ENCODE results near the gene OGFRL1.

OGFRL1 gene

DNA sequence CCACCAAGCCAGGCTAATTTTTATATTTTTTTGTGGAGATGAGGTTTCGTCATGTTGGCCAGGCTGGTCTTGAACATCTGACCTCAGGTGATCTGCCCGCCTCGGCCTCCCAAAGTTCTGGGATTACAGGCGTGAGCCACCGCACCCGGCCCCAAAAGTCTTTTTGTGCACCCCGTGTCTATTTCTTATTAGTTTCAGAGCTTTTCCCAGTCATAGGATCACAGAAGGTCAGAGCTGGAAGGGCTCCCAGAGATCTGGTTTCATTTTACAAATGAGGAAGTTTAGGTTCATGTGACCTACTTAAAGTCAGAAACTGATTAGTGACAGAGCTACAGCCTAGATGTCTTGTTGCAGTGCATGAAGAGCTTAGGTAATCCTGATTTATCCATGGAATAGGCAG lies 1.6 kb upstream of the OGFRL1 start:
- H3F3A ChIP-seq (ENCODE audit: control insufficient read depth, insufficient read depth), result peaks cover 13% of the 10 kb centered on the region
- peak overlapping the region; percentile 84 for H3K27ac ChIP-seq (ENCODE audit: low read depth, low read length)
- no peaks in the 10 kb centered on the region for H3K9me3 ChIP-seq (ENCODE audit: control insufficient read depth, insufficient read depth, low read length)
- peaks cover 30% of the 10 kb centered on the region for H3K79me2 ChIP-seq (ENCODE audit: control insufficient read depth, low read length)
- no peaks in the 10 kb centered on the region for H3K9me2 ChIP-seq (replicated peaks; ENCODE audit: control insufficient read depth, low read length)
- TF ChIP-seq EZH2phosphoT487 (IDR thresholded peaks at IDR 0.05; ENCODE audit: borderline replicate concordance, low read length), result no peak
- TF ChIP-seq, protein P1, sequence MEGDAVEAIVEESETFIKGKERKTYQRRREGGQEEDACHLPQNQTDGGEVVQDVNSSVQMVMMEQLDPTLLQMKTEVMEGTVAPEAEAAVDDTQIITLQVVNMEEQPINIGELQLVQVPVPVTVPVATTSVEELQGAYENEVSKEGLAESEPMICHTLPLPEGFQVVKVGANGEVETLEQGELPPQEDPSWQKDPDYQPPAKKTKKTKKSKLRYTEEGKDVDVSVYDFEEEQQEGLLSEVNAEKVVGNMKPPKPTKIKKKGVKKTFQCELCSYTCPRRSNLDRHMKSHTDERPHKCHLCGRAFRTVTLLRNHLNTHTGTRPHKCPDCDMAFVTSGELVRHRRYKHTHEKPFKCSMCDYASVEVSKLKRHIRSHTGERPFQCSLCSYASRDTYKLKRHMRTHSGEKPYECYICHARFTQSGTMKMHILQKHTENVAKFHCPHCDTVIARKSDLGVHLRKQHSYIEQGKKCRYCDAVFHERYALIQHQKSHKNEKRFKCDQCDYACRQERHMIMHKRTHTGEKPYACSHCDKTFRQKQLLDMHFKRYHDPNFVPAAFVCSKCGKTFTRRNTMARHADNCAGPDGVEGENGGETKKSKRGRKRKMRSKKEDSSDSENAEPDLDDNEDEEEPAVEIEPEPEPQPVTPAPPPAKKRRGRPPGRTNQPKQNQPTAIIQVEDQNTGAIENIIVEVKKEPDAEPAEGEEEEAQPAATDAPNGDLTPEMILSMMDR (IDR thresholded peaks at IDR 0.05; ENCODE audit: low read depth, low read length, poor library complexity, severe bottlenecking), result no peak
- peak overlapping the region; percentile 82 for H3K4me3 ChIP-seq (ENCODE audit: low read length)
- H3K4me2 ChIP-seq (ENCODE audit: low read length), result peak overlapping the region; percentile 80
- peaks cover 50% of the 10 kb centered on the region for H3K4me1 ChIP-seq (ENCODE audit: control insufficient read depth, low read length)
- peaks cover 6% of the 10 kb centered on the region; the same call in 1 of the 2 replicates for H4K20me1 ChIP-seq (ENCODE audit: control insufficient read depth, insufficient read depth, low read depth, low read length)
- H3K27me3 ChIP-seq (ENCODE audit: control insufficient read depth, low read length), result no peaks in the 10 kb centered on the region
- peaks cover 20% of the 10 kb centered on the region for H3K36me3 ChIP-seq (ENCODE audit: control insufficient read depth, low read length)

DNA sequence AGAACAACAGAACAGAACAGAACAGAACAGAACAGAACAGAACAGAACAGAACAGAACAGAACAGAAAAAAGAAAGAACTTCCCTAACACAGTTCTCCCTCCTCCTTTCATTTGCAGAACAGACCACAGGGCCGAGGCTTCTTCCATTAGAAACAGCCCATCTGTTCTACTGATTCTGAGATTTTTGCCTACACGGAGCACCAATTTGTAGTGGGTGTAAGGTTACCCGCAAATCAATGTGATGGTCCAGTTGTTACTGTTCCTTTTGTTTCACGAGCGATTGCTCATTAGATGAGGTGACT lies 734 bp upstream of the OGFRL1 start:
- H3K4me1 ChIP-seq (ENCODE audit: control insufficient read depth, low read length), result peaks cover 52% of the 10 kb centered on the region
- peaks cover 38% of the 10 kb centered on the region for H3K79me2 ChIP-seq (ENCODE audit: control insufficient read depth, low read length)
- H3K9me3 ChIP-seq (ENCODE audit: control insufficient read depth, insufficient read depth, low read length), result no peaks in the 10 kb centered on the region
- peaks cover 24% of the 10 kb centered on the region for H3K36me3 ChIP-seq (ENCODE audit: control insufficient read depth, low read length)
- H3K4me3 ChIP-seq (ENCODE audit: low read length), result peak overlapping the region; percentile 82
- H4K20me1 ChIP-seq (ENCODE audit: control insufficient read depth, insufficient read depth, low read depth, low read length), result peaks cover 6% of the 10 kb centered on the region; the same call in 1 of the 2 replicates
- peak overlapping the region; percentile 84 for H3K27ac ChIP-seq (ENCODE audit: low read depth, low read length)
- peaks cover 13% of the 10 kb centered on the region for H3F3A ChIP-seq (ENCODE audit: control insufficient read depth, insufficient read depth)
- no peaks in the 10 kb centered on the region for H3K27me3 ChIP-seq (ENCODE audit: control insufficient read depth, low read length)
- no peak for TF ChIP-seq EZH2phosphoT487 (IDR thresholded peaks at IDR 0.05; ENCODE audit: borderline replicate concordance, low read length)
- peak overlapping the region; percentile 80 for H3K4me2 ChIP-seq (ENCODE audit: low read length)
- H3K9me2 ChIP-seq (replicated peaks; ENCODE audit: control insufficient read depth, low read length), result no peaks in the 10 kb centered on the region

DNA sequence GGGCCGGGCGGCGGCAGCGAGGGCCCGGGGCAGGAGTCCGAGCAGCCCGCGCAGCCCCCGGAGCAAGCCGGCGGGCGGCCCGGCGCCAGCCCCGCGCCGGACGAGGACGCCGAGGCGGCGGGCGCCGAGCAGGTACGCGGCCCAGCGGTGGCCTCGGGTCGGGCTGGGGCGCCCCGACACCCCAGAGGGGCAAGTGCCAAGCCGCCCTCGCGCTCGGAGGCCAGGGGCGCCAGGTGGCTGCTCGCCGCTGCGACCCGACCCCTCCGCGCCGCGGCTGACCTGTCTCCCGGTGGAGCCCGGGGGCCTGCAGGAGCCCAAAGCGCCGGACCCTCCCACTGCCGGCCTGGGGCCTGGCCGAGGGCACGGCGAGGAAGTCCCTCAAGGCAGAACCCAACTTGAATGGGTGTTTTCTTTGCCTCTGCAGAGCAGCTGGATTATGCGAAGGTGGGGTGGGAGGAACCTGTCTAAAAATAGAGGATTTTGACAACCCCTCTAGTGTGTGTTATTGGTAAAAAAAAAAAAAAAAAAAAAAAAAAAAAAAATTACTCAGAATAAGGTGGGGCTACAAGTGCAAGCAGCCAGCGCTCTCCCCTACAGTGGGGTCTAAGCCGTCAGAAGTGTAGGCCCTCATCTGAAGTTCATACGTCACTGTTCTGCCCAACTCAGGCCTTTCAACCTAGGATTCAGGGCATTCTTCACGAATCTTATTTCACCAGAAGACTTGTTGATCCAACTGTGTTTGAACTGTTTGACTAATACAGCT lies 609 bp downstream of the OGFRL1 start:
- no peak for TF ChIP-seq EZH2phosphoT487 (IDR thresholded peaks at IDR 0.05; ENCODE audit: borderline replicate concordance, low read length)
- TF ChIP-seq, protein P1 (IDR thresholded peaks at IDR 0.05; ENCODE audit: low read depth, low read length, poor library complexity, severe bottlenecking), result no peak
- Histone ChIP-seq H3K27me3 (ENCODE audit: control insufficient read depth, low read length) (no peaks in the 10 kb centered on the region), H3K4me1 (ENCODE audit: control insufficient read depth, low read length) (peaks cover 45% of the 10 kb centered on the region), H3K4me3 (ENCODE audit: low read length) (peak overlapping the region; percentile 82), H3K4me2 (ENCODE audit: low read length) (peak overlapping the region; percentile 80), H3K79me2 (ENCODE audit: control insufficient read depth, low read length) (peaks cover 51% of the 10 kb centered on the region), H3K36me3 (ENCODE audit: control insufficient read depth, low read length) (peaks cover 37% of the 10 kb centered on the region), H3K9me3 (ENCODE audit: control insufficient read depth, insufficient read depth, low read length) (no peaks in the 10 kb centered on the region), H3K9me2 (replicated peaks; ENCODE audit: control insufficient read depth, low read length) (no peaks in the 10 kb centered on the region), H3F3A (ENCODE audit: control insufficient read depth, insufficient read depth) (peaks cover 13% of the 10 kb centered on the region), H4K20me1 (ENCODE audit: control insufficient read depth, insufficient read depth, low read depth, low read length) (peaks cover 6% of the 10 kb centered on the region; the same call in 1 of the 2 replicates), H3K27ac (ENCODE audit: low read depth, low read length) (peak overlapping the region; percentile 84)

DNA sequence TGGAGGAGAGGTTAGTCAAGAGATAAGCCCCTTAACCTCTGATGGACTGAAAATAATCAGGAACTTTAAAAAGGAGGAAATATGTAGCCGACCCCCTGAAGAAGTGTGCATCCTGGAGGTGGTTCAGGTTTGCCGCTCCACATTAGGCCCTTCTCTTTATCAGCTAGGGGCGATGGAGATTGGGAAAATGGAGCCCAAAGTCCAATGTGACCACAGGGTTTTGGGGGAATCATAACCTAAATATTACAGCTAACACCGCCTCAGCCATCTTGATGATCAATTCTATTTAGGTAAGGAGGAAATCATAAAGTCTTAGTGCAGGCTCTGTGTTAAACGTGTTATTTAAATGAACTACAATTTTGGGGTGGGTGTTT lies 1.2 kb downstream of the OGFRL1 start:
- Histone ChIP-seq H3K4me3 (ENCODE audit: low read length) (peak overlapping the region; percentile 82), H3F3A (ENCODE audit: control insufficient read depth, insufficient read depth) (peaks cover 13% of the 10 kb centered on the region), H3K79me2 (ENCODE audit: control insufficient read depth, low read length) (peaks cover 51% of the 10 kb centered on the region), H3K9me2 (replicated peaks; ENCODE audit: control insufficient read depth, low read length) (no peaks in the 10 kb centered on the region), H4K20me1 (ENCODE audit: control insufficient read depth, insufficient read depth, low read depth, low read length) (peaks cover 6% of the 10 kb centered on the region; the same call in 1 of the 2 replicates), H3K4me2 (ENCODE audit: low read length) (peak overlapping the region; percentile 80), H3K27me3 (ENCODE audit: control insufficient read depth, low read length) (no peaks in the 10 kb centered on the region), H3K9me3 (ENCODE audit: control insufficient read depth, insufficient read depth, low read length) (no peaks in the 10 kb centered on the region), H3K36me3 (ENCODE audit: control insufficient read depth, low read length) (peaks cover 41% of the 10 kb centered on the region), H3K27ac (ENCODE audit: low read depth, low read length) (peak overlapping the region; percentile 84), H3K4me1 (ENCODE audit: control insufficient read depth, low read length) (peaks cover 45% of the 10 kb centered on the region)
- no peak for TF ChIP-seq EZH2phosphoT487 (IDR thresholded peaks at IDR 0.05; ENCODE audit: borderline replicate concordance, low read length)
- TF ChIP-seq, protein P1 (IDR thresholded peaks at IDR 0.05; ENCODE audit: low read depth, low read length, poor library complexity, severe bottlenecking), result no peak
